RKO (cell line): ENCODE data around the gene ZNF845.
"Not testable (repeated sequence)": the region's sequence is repeated elsewhere in the genome, so short reads cannot be mapped to it uniquely, and the experiment has no call there.

Experiments
- DNase-seq: peaks from one replicate; pipeline ENCODE4 v3.0.0-alpha.2; 2016; ENCODE audit warnings: low spot score

ZNF845 gene

GRCh38 chr19:53333463-53334449, at the start of gene ZNF845:
TSS of gene ZNF845 (plus strand) at chr19:53333749. CDS start at chr19:53341308, 7,559 bp downstream.
- DNase-seq = peak; percentile 93

DNA sequence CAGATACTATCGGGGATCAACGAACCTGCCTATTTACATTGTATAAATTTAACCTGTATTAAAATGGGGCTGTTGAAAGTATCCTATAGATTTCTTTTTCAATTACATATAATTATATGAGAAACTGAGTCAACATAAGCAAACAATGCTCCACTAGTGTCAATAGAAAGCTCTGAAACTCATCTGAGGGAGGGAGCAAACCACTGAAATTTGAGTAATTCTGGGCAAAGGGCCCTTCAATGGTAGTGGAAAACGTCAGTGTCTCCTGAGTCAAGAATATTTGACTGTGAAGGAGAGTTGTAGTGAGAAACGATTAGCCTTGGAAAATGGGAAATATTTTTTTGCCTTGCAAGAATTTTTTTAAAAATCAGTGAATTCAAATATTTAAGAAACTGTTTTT, 48.5 kb upstream of the ZNF845 start:
- DNase-seq = no peak

GRCh38 chr19:53290758-53291549, 42.6 kb upstream of the ZNF845 start:
- DNase-seq = no peak

GRCh38 chr19:53294786-53295441, 38.6 kb upstream of the ZNF845 start:
- no peak for DNase-seq

DNA sequence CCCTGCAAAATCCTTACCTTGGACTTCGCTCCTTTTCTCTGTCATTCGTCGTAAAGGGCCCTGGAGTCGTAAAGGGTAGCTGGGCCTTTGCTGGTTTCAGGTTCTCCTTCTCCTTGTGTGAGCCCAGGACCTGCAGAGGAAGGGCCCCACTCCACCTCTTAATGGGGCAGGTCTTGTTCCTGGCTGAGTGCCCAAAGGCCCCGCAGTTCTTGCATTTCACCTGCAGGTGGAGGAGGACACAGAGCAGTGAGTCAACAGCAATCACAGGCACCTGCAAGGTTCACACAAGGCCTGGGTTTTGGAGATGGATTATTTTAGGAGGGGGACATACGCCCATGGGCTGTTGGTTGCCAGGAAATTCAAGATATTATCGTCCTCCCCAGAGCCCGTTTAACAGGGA, 32.2 kb upstream of the ZNF845 start:
- DNase-seq = not testable (repeated sequence)

- no peak for DNase-seq
Observed at GRCh38 chr19:53308339-53308811, 25.2 kb upstream of the ZNF845 start.

GRCh38 chr19:53311044-53311443, 22.5 kb upstream of the ZNF845 start:
- no peak for DNase-seq

- DNase-seq = no peak
Observed at GRCh38 chr19:53311897-53312296, 21.7 kb upstream of the ZNF845 start.

DNA sequence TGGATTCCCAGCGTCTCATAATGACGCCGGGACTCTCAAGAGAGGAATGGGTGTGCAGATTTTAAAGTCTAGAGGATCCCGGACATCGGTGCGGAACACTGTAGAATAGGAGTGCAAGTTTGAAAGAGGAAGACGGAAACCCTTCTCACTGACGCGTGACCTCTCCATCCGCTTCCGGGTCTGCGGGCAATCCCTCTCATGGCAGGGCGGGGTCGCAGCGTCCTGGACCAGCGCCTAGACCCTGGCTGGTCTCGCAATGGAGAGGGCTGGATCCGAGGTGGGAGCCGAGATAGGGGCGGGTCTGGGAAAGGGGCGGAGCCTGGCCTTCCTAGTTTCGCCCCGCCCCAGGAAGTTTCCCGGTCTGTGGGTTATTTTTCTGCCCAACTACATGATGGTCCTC, 4.6 kb upstream of the ZNF845 start:
- DNase-seq = no peak

DNA sequence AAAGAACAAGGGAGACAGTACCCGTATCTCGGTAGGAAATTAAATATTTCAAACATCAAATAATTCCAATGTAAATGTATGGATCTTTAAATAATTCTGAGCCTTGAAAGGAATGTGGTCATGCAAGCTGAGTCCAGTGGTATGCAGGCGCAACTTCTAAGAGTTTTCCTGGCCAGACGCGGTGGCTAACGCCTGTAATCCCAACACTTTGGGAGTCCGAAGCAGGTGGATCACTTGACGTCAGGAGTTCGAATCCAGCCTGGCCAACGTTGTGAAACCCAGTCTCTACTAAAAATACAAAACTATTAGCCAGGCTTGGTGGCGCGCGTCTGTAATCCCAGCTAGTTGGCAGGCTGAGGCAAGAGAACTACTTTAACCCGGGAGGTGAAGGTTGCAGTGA, 1.1 kb upstream of the ZNF845 start:
- DNase-seq = no peak

GRCh38 chr19:53333066-53333462, 485 bp upstream of the ZNF845 start:
- peak; percentile 76 for DNase-seq

DNA sequence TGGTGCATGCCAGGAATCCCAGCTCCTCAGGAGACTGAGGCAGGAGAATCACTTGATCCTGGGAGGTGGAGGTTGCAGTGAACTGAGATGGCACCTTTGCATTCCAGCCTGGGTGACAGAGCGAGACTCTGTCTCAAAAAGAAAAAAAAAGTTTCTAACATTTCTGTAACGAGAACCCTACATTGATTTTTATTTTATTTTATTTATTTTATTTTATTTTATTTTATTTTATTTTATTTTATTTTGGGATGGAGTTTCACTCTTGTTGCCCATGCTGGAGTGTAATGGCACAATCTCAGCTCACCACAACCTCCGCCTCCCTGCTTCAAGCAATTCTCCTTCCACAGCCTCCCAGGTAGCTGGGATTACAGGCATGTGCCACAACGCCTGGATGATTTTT, 10.9 kb downstream of the ZNF845 start:
- DNase-seq = not testable (repeated sequence)

GRCh38 chr19:53355739-53356138, 22.2 kb downstream of the ZNF845 start:
- no peak for DNase-seq

- DNase-seq = no peak
Observed at GRCh38 chr19:53357821-53358581, 24.5 kb downstream of the ZNF845 start.

DNA sequence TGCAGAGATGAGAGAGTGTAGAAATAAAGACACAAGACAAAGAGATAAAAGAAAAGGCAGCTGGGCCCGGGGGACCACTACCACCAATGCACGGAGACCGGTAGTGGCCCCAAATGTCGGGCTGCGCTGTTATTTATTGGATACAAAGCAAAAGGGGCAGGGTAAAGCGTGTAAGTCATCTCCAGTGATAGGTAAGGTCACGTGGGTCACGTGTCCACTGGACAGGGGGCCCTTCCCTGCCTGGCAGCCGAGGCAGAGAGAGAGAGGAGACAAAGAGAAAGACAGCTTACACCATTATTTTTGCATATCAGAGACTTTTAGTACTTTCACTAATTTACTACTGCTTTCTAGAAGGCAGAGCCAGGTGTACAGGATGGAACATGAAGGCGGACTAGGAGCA, 26.5 kb downstream of the ZNF845 start:
- DNase-seq = not testable (repeated sequence)

DNA sequence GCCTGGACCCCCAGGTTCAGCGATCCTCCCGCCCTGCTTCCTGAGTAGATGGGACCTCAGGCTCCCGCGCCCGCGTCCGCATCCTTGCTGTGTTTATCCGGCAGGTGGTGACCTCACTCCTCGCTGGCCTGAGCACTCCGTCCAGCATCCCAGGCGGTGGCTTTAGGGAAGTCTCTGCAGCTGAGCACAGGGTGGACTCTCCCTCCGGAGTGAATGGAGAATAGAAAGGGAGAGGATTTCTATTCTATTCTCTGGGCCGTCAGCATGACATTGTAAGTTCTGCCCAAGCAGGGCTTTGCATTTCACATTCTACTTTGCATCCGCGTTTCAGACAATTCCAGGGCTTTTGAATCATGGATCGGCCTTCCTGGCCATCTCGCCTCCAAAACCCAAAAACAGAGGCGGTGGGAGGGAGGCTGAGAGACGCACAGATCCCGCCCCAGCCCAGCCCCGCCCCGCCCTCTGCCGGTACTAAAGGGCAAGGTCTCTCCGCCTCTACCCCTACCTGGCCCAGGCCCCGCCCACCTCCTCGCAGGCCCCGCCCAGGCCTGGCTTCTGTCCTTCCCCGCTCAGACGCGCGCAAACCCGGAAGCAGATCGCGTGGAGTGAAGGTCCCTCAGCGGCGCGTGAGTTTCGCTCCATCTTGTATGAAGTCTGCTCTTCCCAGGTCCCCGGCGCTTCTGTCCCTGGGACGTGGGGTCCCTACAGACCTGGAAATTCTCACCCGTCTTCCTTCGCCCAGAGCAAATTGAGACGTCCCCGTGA, 31.8 kb downstream of the ZNF845 start, which contains the start of gene ZNF525:
Gene ZNF525, plus strand, starts transcription at position 572 of the 765 bp plus-strand sequence. CDS start 6,577 bp downstream, outside the sequence.
- DNase-seq = peak; percentile 83

- DNase-seq = peak; percentile 51
Observed at GRCh38 chr19:53365899-53366493, 32.4 kb downstream of the ZNF845 start.

- no peak for DNase-seq
Observed at GRCh38 chr19:53372196-53372595, 38.6 kb downstream of the ZNF845 start.

- no peak for DNase-seq
Observed at GRCh38 chr19:53374288-53374687, 40.7 kb downstream of the ZNF845 start.

- DNase-seq = no peak
Observed at GRCh38 chr19:53374743-53375142, 41.2 kb downstream of the ZNF845 start.
